Hepatocyte (in vitro differentiated cells): ENCODE measurements around the gene SRSF8.

ENCODE experiments used
- EZH2 ChIP-seq: fragments of 200-600 bp; sonication (generic); IDR thresholded peaks from 2 replicates; pipeline ENCODE4 v1.6.1; 2016; ENCODE audit warnings: antibody characterized with exemption, mild to moderate bottlenecking, borderline replicate concordance
- TF ChIP-seq, protein P1 (sequence below): fragments of 200-600 bp; sonication (generic); IDR thresholded peaks from 2 replicates; pipeline ENCODE4 v1.5.1; 2016; ENCODE audit warnings: antibody characterized with exemption, mild to moderate bottlenecking; ENCODE audit not compliant: poor library complexity

DNA sequence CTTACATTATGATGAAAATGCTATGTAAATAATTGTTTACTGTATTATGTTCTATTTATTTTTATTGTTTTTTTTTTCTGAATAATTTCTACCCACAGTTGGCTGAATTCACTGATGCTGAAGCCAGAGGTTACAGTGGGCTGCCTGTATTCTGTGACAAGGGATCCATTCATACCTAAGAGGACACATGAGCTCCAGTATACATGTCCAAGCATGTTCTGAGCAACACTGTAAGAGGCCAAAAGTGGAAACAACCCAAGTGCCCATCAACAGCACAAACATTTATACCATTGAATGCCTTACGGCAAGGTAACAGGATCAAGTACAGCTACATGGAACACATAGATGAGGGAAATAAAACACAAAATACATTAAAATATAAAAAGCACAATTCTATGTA lies 1.4 kb upstream of the SRSF8 start:
- TF ChIP-seq, protein P1, sequence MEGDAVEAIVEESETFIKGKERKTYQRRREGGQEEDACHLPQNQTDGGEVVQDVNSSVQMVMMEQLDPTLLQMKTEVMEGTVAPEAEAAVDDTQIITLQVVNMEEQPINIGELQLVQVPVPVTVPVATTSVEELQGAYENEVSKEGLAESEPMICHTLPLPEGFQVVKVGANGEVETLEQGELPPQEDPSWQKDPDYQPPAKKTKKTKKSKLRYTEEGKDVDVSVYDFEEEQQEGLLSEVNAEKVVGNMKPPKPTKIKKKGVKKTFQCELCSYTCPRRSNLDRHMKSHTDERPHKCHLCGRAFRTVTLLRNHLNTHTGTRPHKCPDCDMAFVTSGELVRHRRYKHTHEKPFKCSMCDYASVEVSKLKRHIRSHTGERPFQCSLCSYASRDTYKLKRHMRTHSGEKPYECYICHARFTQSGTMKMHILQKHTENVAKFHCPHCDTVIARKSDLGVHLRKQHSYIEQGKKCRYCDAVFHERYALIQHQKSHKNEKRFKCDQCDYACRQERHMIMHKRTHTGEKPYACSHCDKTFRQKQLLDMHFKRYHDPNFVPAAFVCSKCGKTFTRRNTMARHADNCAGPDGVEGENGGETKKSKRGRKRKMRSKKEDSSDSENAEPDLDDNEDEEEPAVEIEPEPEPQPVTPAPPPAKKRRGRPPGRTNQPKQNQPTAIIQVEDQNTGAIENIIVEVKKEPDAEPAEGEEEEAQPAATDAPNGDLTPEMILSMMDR: no peak
- no peak for TF ChIP-seq EZH2
